Adrenal gland (tissue), 5 donors: Measurements from ENCODE around the gene CLEC4G.

Source experiments
- POLR2A ChIP-seq, 2 donors: fragments of 450-650 bp; IDR thresholded peaks; one replicate each; pipeline ENCODE4 v1.6.1; 2017; ENCODE audit warnings: antibody characterized with exemption in 2 of 2, mild to moderate bottlenecking in 2 of 2, moderate library complexity in 1 of 2
- TF ChIP-seq, protein P1 (sequence below), 6 experiments: fragments of 450-650 bp in 4 of 6; fragments of 200-600 bp in 2 of 6; sonication (generic) in 1 of 6; IDR thresholded peaks; 1 replicate in 5 of 6; 2 replicates in 1 of 6; pipeline versions ENCODE4 v1.5.1 to v1.8.0; 2016 to 2021; ENCODE audit warnings: antibody characterized with exemption in 6 of 6, mild to moderate bottlenecking in 2 of 6, moderate library complexity in 1 of 6
- donor health status: DM: no; HTN: no; CAD: no.

DNA sequence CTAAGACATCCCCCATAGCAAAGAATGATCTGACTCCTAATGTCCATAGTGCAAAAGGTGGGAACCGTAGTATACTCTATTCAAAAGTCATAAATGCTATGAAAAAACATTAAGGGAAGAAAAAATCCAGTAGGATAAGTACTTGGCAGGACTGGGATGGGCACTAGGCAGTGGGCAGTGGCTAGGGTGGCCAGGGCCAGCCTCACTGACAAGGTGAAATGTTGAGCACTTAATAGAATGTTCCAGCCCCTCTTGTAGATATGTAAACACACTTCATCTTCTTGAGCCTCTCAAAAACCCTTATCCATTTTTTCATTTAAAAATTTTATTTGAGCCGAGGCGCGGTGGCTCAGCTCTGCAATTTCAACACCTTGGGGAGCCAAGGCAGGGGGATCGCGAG, 1.5 kb upstream of the CLEC4G start:
- TF ChIP-seq, protein P1, sequence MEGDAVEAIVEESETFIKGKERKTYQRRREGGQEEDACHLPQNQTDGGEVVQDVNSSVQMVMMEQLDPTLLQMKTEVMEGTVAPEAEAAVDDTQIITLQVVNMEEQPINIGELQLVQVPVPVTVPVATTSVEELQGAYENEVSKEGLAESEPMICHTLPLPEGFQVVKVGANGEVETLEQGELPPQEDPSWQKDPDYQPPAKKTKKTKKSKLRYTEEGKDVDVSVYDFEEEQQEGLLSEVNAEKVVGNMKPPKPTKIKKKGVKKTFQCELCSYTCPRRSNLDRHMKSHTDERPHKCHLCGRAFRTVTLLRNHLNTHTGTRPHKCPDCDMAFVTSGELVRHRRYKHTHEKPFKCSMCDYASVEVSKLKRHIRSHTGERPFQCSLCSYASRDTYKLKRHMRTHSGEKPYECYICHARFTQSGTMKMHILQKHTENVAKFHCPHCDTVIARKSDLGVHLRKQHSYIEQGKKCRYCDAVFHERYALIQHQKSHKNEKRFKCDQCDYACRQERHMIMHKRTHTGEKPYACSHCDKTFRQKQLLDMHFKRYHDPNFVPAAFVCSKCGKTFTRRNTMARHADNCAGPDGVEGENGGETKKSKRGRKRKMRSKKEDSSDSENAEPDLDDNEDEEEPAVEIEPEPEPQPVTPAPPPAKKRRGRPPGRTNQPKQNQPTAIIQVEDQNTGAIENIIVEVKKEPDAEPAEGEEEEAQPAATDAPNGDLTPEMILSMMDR (IDR thresholded peaks at IDR 0.05): no peak
- no peak for TF ChIP-seq POLR2A (IDR thresholded peaks at IDR 0.05)
